Measurements from ENCODE around the gene CCT2. TPM values are rescaled to one million over a fixed set of nuclear protein-coding genes. Genes with fewer than 3 reads are reported as not detected.

CCT2 gene
- total and polyA plus RNA-seq, 2 of the 4 experiments (the other 2 are of a cell fraction): 194 to 651 TPM

GRCh38 chr12:69647178-69647577, 61.9 kb downstream of the CCT2 start:
- no peak overlapping the region for H2AK9ac ChIP-seq (replicated peaks; ENCODE audit: low read depth, low read length, poor library complexity)
- H2AFZ ChIP-seq (replicated peaks; ENCODE audit: low read length, poor library complexity): no peak overlapping the region
- no CpG with 5 or more reads among the region's 4 CpGs for WGBS, 2 experiments (ENCODE audit: extremely low coverage in 2 of 2, insufficient read length in 1 of 2)
- no peak overlapping the region for H3K27ac ChIP-seq (ENCODE audit: insufficient read depth, low read length)
- peak overlapping the region; percentile 40 for H2BK120ac ChIP-seq (ENCODE audit: low read depth, low read length)
- dilution Hi-C loops (cut with HindIII; ENCODE audit: low sequenced_read_pairs, unreplicated experiment) (no loop called here), in situ Hi-C loops (cut with MboI; ENCODE audit: low sequenced_read_pairs) (no loop called here), intact Hi-C loops (cut with micrococcal nuclease) (no loop called here)
- no peak for TF ChIP-seq RFX5 (IDR thresholded peaks at IDR 0.05; ENCODE audit: low read depth, low read length)
- no peak for TF ChIP-seq ELK1 (IDR thresholded peaks at IDR 0.05; ENCODE audit: borderline replicate concordance, low read depth, low read length)
- no peak for TF ChIP-seq MAFK (IDR thresholded peaks at IDR 0.05; ENCODE audit: low read depth, low read length)
- TF ChIP-seq NFE2L2 (IDR thresholded peaks at IDR 0.05; ENCODE audit: low read depth, low read length): no peak
- no peak for TF ChIP-seq FOS (IDR thresholded peaks at IDR 0.05; ENCODE audit: low read depth, low read length)
- no peak for TF ChIP-seq BHLHE40 (IDR thresholded peaks at IDR 0.05; ENCODE audit: low read depth, low read length)
- no peak for TF ChIP-seq CHD1 (IDR thresholded peaks at IDR 0.05; ENCODE audit: low read depth, low read length)
- no peak overlapping the region for H4K5ac ChIP-seq (ENCODE audit: low read depth, low read length)
- H3K4me2 ChIP-seq (ENCODE audit: low read depth, low read length): no peak overlapping the region
- H4K20me1 ChIP-seq (ENCODE audit: insufficient read depth, low read length): no peaks in the 10 kb centered on the region
- no peak overlapping the region for H2BK5ac ChIP-seq (ENCODE audit: low read depth, low read length, poor library complexity, severe bottlenecking)
- H3K27me3 ChIP-seq (ENCODE audit: control insufficient read depth, insufficient read depth, low read length): no peaks in the 10 kb centered on the region
- BruUV-seq (replicated peaks): no TSS peak
- no peak overlapping the region; the same call in 1 of the 2 replicates for H3K18ac ChIP-seq (ENCODE audit: low read depth, low read length)
- POLR2A ChIA-PET (ENCODE audit: unreplicated experiment): no interaction called here
- H3K9ac ChIP-seq (ENCODE audit: low read depth, low read length): no peak overlapping the region
- no peak overlapping the region for H2AK5ac ChIP-seq (ENCODE audit: low read depth, low read length)
- H3K36me3 ChIP-seq (ENCODE audit: control insufficient read depth, insufficient read depth, low read length): no peaks in the 10 kb centered on the region
- H4K8ac ChIP-seq (ENCODE audit: low read depth in 2 of 2, low read length in 2 of 2): no peak overlapping the region
- H2BK15ac ChIP-seq (ENCODE audit: low read depth, low read length): peak overlapping the region; percentile 63; the same call in 1 of the 3 replicates
- DNase-seq (no peak), ATAC-seq (ENCODE audit: low read depth) (no peak)
- H3K56ac ChIP-seq (ENCODE audit: extremely low read depth, insufficient read depth, low read length): no peak overlapping the region
- H2BK20ac ChIP-seq (ENCODE audit: low read depth, low read length): peak overlapping the region; percentile 34; the same call in 1 of the 2 replicates
- no peak overlapping the region for H3K23ac ChIP-seq (ENCODE audit: low read depth, low read length)
- no peaks in the 10 kb centered on the region for H3K9me1 ChIP-seq (ENCODE audit: insufficient read depth, low read length)
- H3K4me3 ChIP-seq (ENCODE audit: insufficient read depth, low read depth, low read length): no peak overlapping the region
- no peak overlapping the region; the same call in 1 of the 2 replicates for H4K91ac ChIP-seq (ENCODE audit: insufficient read depth, low read depth, low read length)
- no peak overlapping the region for H3K14ac ChIP-seq (replicated peaks; ENCODE audit: low read depth, low read length)
- no peaks in the 10 kb centered on the region for H3K9me3 ChIP-seq (ENCODE audit: control insufficient read depth, insufficient read depth, low read length)
- no peaks in the 10 kb centered on the region for H3K79me1 ChIP-seq (ENCODE audit: low read depth in 1 of 2, low read length in 2 of 2)
- CTCF ChIA-PET: no interaction called here
- 0 out of 2 replicates have a peak overlapping the region, but pooled peaks have one; percentile 22 for H3K4ac ChIP-seq (ENCODE audit: low read depth, low read length)
- no peaks in the 10 kb centered on the region; the same call in 1 of the 2 replicates for H3K4me1 ChIP-seq (ENCODE audit: control insufficient read depth, insufficient read depth, low read length)
